GM06990 (cell line): ENCODE results near the gene BIRC3.
"Not testable (repeated sequence)": the region's sequence is repeated elsewhere in the genome, so short reads cannot be mapped to it uniquely, and the experiment has no call there.

Experiments used
- DNase-seq: peaks from one replicate; pipeline ENCODE4 v3.0.0-alpha.2; 2011; ENCODE audit not compliant: insufficient read length; ENCODE audit errors: extremely low read depth
- H3K27me3 ChIP-seq: replicated peaks from 2 replicates; pipeline ENCODE4 v1.6.0; 2011; ENCODE audit warnings: low read length; ENCODE audit not compliant: control insufficient read depth, insufficient read depth
- H3K36me3 ChIP-seq: 2 replicates; pipeline ENCODE4 v1.5.1; 2011; ENCODE audit warnings: low read length; ENCODE audit not compliant: control insufficient read depth, insufficient read depth
- H3K4me3 ChIP-seq: replicated peaks from 2 replicates; pipeline ENCODE4 v1.5.1; 2011; ENCODE audit warnings: low read depth, mild to moderate bottlenecking, control low read depth, low read length
- CTCF ChIP-seq: IDR thresholded peaks from 2 replicates; pipeline ENCODE4 v1.5.1; 2011; ENCODE audit warnings: low read length, control low read depth, mild to moderate bottlenecking, inconsistent platforms; ENCODE audit not compliant: insufficient read depth, poor library complexity, severe bottlenecking

Gene BIRC3

GRCh38 chr11:102332611-102332994, 15.3 kb downstream of the BIRC3 start:
- Histone ChIP-seq H3K27me3 (no peaks in the 10 kb centered on the region), H3K4me3 (no peak overlapping the region), H3K36me3 (peaks cover 15% of the 10 kb centered on the region)
- DNase-seq: no peak
- TF ChIP-seq CTCF: no peak

GRCh38 chr11:102338479-102339010, 21.3 kb downstream of the BIRC3 start:
- Histone ChIP-seq H3K27me3 (no peaks in the 10 kb centered on the region), H3K36me3 (peaks cover 8% of the 10 kb centered on the region), H3K4me3 (no peak overlapping the region)
- TF ChIP-seq CTCF: no peak
- no peak for DNase-seq

GRCh38 chr11:102341311-102341710, 24.0 kb downstream of the BIRC3 start:
- not testable (repeated sequence) for H3K36me3 ChIP-seq, DNase-seq, H3K27me3 ChIP-seq, H3K4me3 ChIP-seq

GRCh38 chr11:102341844-102342318, 24.6 kb downstream of the BIRC3 start:
- no peaks in the 10 kb centered on the region for H3K27me3 ChIP-seq
- peak; percentile 34 for DNase-seq
- peaks cover 6% of the 10 kb centered on the region for H3K36me3 ChIP-seq
- H3K4me3 ChIP-seq: no peak overlapping the region
- peak; percentile 75 for TF ChIP-seq CTCF

- Histone ChIP-seq H3K4me3 (no peak overlapping the region), H3K36me3 (no peaks in the 10 kb centered on the region), H3K27me3 (no peaks in the 10 kb centered on the region)
- no peak for TF ChIP-seq CTCF
- DNase-seq: no peak
These were observed 26.5 kb downstream of the BIRC3 start for GRCh38 chr11:102343809-102344208.

GRCh38 chr11:102345904-102346303, 28.6 kb downstream of the BIRC3 start:
- Histone ChIP-seq H3K27me3 (no peaks in the 10 kb centered on the region), H3K4me3 (peak overlapping the region; percentile 86), H3K36me3 (no peaks in the 10 kb centered on the region)
- DNase-seq: peak; percentile 30
- no peak for TF ChIP-seq CTCF
